RWPE1 (cell line): ENCODE measurements around the gene NECTIN3.

Experiments
- CTCF ChIA-PET: fragments of 350-600 bp; sonication (Branson Sonifier 250); formaldehyde crosslinking; extraction: SDS; loops from one replicate; lab custom pipeline; 2021; lab: Yijun Ruan, JAX
- POLR2A ChIA-PET: fragments of 400-600 bp; formaldehyde crosslinking; extraction: SDS; loops from one replicate; lab custom pipeline; 2020; ENCODE audit warnings: antibody characterized with exemption; ENCODE audit not compliant: low non-redundant PET; lab: Yijun Ruan, JAX
- DNase-seq: peaks from one replicate; pipeline ENCODE4 v3.0.0; 2012; ENCODE audit warnings: low spot score
- H3K27ac ChIP-seq: fragments of 450-650 bp; 2 replicates; pipeline ENCODE4 v1.5.1; 2017
- CTCF ChIP-seq: fragments of 450-650 bp; conservative IDR thresholded peaks from 2 replicates; pipeline ENCODE4 v1.5.1; 2017; ENCODE audit warnings: low read depth, mild to moderate bottlenecking

Gene NECTIN3

GRCh38 chr3:111068574-111068973 is 3.0 kb upstream of the NECTIN3 start:
- TF ChIP-seq CTCF: no peak
- ChIA-PET CTCF (interaction anchor here (1.0 kb wide), 1 partner anchor 11 kb away, joined by 5 read pairs; no protein-coding TSS in a partner anchor), POLR2A (no interaction called here)
- no peak overlapping the region for H3K27ac ChIP-seq
- no peak for DNase-seq

- POLR2A ChIA-PET: no interaction called here
- no peak for TF ChIP-seq CTCF
- CTCF ChIA-PET: no interaction called here
- peak; percentile 1 for DNase-seq
- peak overlapping the region; percentile 89 for H3K27ac ChIP-seq
Measured at GRCh38 chr3:111069974-111070771, 1.4 kb upstream of the NECTIN3 start.

- TF ChIP-seq CTCF: no peak
- CTCF ChIA-PET: interaction anchor here (0.5 kb wide), 1 partner anchor 199 kb away, joined by 5 read pairs; no protein-coding TSS in a partner anchor
- H3K27ac ChIP-seq: peak overlapping the region; percentile 89
- POLR2A ChIA-PET: no interaction called here
- DNase-seq: peak; percentile 34
Measured at GRCh38 chr3:111070772-111071256, 802 bp upstream of the NECTIN3 start.

GRCh38 chr3:111072031-111072921 is 660 bp downstream of the NECTIN3 start:
- ChIA-PET POLR2A (no interaction called here), CTCF (interaction anchor here (0.5 to 0.7 kb wide), 2 partner anchors 1036 to 1990 kb away, joined by 3 read pairs; no protein-coding TSS in a partner anchor)
- H3K27ac ChIP-seq: peak overlapping the region; percentile 89
- TF ChIP-seq CTCF: no peak
- peak; percentile 18 for DNase-seq

GRCh38 chr3:111073218-111073617 is 1.6 kb downstream of the NECTIN3 start:
- POLR2A ChIA-PET: no interaction called here
- DNase-seq: no peak
- no peak overlapping the region for H3K27ac ChIP-seq
- TF ChIP-seq CTCF: no peak
- CTCF ChIA-PET: interaction anchor here (0.7 kb wide), 1 partner anchor 1037 kb away, joined by 3 read pairs; no protein-coding TSS in a partner anchor

GRCh38 chr3:111076732-111077131 is 5.1 kb downstream of the NECTIN3 start:
- no peak for DNase-seq
- POLR2A ChIA-PET: no interaction called here
- no peak overlapping the region for H3K27ac ChIP-seq
- CTCF ChIA-PET: no interaction called here
- no peak for TF ChIP-seq CTCF
